ENCODE results near the gene HECA.

Gene HECA

DNA sequence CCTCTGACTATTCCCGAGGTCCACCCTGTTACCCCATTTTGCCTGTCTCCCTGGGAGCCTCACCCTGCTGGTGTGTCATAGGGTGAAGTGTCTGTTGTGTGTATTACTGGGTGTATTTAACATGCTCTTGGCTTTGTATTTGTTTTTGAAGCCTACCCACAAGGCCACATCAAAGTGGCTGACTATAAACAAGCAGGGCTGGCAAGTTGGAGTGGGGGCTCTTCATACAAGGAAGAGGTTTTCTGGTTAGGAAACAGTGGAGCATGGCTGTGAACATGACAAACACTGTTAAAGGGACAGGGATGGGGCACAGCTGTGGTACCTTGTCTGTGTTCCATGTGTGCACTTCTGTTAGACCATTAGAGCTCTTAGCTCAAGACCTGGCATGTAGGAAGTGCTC is 26.3 kb downstream of the HECA start:
- no peak for FAIRE-seq
- DNase-seq (ENCODE audit: low spot score), result no peak

- DNase-seq (ENCODE audit: low spot score) (no peak), FAIRE-seq (no peak)
Measured at GRCh38 chr6:139161817-139162284, 27.0 kb downstream of the HECA start.

DNA sequence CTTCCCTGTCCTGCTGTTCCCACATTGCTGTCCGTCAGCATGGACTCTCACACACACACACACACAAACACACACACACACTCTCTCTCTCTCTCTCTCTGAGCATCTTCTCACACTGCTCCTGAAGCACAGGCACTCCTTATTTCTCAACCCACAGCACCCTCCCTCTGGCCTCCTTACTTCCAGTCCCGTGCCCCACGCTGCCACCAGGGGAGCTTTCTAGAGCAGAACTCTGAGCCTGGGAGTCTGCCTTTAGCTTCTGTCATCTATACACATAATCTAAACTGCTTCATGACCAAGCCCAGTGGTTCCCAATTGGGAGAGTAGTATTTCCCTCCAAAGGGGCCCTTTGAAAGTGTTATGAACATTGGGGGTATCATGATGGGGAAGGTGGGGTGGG is 29.1 kb downstream of the HECA start:
- DNase-seq (ENCODE audit: low spot score) (no peak), FAIRE-seq (no peak)

DNA sequence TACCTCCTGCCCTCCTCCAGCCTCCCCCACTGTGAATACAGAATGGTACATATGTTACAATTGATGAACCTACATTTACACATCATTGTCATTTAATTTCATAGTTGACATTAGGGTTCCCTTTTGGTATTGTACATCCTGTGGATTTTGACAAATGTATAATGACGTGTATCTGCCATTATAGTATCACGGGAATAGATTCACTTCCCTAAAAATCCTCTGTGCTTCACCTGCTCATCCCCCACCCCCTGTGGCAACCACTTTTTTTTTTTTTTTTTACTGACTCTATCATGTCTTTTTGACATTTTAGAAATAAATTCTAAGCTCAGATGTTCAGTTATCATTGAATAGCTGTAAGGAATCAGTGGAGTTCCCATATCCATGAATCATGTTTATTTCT is 30.4 kb downstream of the HECA start:
- FAIRE-seq (no peak), DNase-seq (ENCODE audit: low spot score) (no peak)

DNA sequence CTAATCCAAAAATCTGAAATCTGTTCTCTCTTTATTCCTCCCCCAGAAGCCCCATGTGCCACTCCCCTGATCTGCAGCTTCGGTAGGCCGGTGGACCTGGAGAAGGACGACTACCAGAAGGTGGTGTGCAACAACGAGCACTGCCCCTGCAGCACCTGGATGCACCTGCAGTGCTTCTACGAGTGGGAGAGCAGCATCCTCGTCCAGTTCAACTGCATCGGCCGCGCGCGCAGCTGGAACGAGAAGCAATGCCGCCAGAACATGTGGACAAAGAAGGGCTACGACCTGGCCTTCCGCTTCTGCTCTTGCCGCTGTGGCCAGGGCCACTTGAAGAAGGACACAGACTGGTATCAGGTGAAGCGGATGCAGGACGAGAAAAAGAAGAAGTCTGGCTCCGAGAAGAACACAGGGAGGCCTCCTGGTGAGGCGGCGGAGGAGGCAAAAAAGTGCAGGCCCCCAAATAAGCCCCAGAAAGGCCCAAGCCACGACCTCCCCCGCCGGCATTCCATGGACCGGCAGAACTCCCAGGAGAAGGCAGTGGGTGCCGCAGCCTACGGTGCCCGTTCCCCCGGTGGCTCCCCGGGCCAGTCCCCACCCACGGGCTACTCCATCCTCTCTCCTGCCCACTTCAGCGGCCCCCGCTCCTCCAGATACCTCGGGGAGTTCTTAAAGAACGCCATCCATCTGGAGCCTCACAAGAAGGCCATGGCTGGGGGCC is 31.5 kb downstream of the HECA start:
- DNase-seq (ENCODE audit: low spot score) (no peak), FAIRE-seq (no peak)

- FAIRE-seq, result no peak
Measured at GRCh38 chr6:139166956-139167313, 32.1 kb downstream of the HECA start.

GRCh38 chr6:139172151-139172550 is 37.3 kb downstream of the HECA start:
- FAIRE-seq (no peak), DNase-seq (ENCODE audit: low spot score) (no peak)

More at GRCh38 chr6:139166956-139167313, 32.1 kb downstream of the HECA start:
- DNase-seq (ENCODE audit: low spot score), result no peak

DNA sequence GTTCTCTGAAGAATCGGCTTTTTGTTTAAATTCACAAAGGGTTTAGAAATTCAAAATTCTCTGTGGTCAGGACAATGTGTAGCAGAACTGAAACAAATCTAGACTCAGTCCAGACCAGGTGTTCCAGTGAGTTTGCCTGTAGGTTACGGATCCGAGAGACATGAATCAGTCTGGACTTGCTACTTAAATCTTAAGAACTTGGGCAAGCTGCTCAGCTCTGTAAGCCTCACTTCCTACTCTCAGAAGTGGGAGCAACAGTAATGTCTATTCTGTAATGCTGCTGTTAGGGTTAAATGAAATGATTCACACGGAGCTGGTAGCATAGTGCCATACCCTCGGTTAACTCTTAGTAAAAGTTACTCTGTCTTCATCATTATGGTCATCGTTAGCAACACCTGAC is 37.7 kb downstream of the HECA start:
- DNase-seq (ENCODE audit: low spot score), result no peak
- FAIRE-seq, result no peak

DNA sequence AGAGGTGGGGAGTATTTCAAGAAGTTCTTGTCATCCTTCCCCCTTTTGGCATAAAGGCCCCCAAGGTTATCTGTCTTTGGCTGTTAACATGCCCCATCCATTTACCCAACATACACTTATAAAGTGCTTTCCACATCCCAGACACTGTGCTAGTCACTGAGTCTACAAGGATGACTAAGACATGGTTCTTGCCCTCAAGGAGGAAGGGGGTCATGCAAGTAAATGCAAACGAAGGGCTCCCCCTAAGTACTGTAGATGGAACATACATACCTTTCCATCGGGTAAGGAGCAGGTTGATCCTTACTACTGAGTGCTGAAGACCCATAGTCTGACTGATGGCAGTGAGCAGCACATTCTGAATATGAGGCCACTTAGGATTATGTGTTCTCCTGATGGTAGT is 38.3 kb downstream of the HECA start:
- FAIRE-seq (no peak), DNase-seq (ENCODE audit: low spot score) (no peak)

- FAIRE-seq, result no peak
- DNase-seq (ENCODE audit: low spot score), result no peak
Measured at GRCh38 chr6:139173822-139174221, 38.9 kb downstream of the HECA start.

- no peak for FAIRE-seq
- DNase-seq (ENCODE audit: low spot score), result no peak
Measured at GRCh38 chr6:139174961-139175360, 40.1 kb downstream of the HECA start.

DNA sequence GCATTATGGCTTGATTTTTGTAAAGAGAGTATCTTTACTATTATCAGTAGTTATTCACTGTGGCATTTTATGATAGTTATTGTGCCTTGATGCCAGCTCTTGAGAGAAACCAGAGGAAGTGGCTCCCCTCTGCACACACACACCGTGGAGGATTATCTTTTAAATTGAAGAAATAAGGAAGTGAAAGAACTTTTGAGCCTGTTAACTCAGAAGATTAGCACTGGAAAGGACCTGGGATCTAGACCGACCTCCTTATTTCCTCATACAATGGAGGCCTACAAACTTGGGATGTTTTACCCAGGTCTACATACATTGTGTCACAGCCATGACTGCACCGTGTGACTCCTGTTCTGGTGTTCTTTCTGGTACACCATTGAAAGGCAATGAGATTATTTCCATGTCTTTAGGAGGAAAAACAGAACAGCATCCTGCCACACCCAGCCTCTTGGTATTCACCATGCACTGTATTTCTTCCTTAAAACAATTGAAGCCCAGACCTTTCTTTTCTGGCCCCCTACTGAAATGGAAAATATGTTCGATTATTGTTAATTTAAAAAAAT is 40.6 kb downstream of the HECA start:
- DNase-seq (ENCODE audit: low spot score), result no peak
- FAIRE-seq, result no peak

DNA sequence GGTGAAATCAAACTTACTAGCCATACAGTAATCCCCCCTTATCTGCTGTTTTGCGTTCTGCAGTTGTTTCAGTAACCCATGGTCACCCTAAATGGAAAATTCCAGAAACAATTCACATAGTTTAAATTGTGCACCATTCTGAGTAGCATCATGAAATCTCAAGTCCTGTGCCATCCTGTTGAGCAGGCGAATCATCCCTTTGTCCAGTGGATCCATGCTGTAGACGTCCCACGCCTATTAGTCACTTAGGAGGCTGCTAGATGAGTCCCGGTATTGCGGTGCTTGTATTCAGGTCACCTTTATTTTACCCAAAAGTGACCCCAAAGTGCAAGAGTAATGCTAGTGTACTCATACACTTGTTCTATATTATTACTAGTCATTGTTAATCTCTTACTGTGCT is 46.4 kb downstream of the HECA start:
- no peak for FAIRE-seq
- DNase-seq (ENCODE audit: low spot score), result no peak

DNA sequence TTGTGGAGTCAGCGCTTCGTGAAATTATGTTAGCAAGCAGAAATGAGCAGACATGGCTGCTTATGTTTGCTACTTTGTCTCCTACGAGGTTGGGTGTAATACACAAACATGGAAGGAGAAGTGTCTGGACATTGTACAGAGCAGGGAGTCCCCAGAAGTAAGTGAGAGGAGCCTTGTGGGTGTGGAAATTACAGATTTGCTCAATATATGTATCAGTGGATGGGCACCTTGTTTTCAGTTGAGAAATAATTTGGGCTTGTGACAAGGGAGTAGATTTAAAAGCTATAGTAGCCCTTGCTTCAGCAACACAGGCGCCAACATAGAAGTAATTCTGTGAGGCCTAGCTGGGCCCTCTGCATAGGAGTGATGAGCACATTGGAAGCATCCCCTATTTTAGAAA is 49.2 kb downstream of the HECA start:
- no peak for FAIRE-seq

DNA sequence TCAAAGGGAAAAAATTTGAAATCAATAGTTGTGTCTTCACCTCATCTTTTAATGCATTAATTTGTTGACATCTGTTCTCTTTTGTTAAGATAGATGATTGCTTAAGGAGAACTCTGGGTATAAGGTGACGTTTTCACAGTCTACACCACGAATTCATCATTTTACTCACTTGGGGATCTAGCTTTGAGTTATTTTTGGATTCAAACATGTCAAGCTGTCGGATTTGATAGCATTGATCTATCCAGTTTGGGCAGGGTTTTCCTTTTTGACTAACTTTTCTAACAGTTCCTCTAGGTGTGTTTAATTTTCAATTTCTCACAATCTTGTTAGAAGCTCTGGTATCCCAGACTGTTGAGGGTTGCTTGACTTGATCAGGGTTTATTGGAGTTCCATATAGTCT is 49.6 kb downstream of the HECA start:
- FAIRE-seq (no peak), DNase-seq (ENCODE audit: low spot score) (no peak)

More for the DNA sequence above, 49.2 kb downstream of the HECA start:
- no peak for DNase-seq (ENCODE audit: low spot score)

GRCh38 chr6:139186242-139186641 is 51.4 kb downstream of the HECA start:
- FAIRE-seq, result no peak
- no peak for DNase-seq (ENCODE audit: low spot score)

DNA sequence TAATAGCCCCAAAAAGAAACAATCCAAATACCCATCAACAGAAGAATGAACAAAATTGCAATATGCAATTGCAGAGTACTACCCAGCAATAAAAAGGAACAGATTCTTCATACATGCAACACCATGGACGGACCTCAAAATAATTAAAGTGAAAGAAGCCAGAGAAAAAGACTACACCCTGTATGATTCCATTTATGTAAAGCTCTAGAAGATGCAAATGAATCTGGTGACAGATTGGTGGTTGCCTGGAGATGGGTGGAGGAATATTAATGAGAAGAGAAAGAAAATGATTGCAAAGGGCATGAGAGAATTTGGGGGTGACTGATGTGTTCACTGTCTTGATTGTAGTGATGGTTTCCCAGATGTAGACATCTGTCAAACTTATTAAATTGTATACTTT is 51.8 kb downstream of the HECA start:
- FAIRE-seq, result no peak
- DNase-seq (ENCODE audit: low spot score), result no peak

- no peak for FAIRE-seq
- no peak for DNase-seq (ENCODE audit: low spot score)
Measured at GRCh38 chr6:139187489-139187888, 52.6 kb downstream of the HECA start.

DNA sequence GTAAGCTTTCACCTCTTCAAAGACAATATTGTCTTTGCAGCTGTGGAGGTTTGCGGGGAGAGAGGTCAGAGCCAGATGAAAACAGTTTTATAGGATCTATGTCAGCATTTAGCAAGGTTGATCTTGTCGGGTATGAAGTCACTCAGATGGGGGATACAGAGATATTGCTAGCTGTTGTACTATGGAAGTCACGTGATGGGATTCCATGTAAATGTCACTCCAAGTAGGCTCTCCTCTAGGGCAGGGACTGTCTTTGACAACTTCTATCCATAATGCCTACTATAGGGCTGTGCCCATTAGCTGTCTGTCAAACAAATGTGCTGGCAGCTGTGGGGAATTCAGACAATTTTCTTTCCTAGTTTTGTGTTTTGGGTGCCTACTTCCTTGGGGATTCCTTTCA is 54.8 kb downstream of the HECA start:
- no peak for DNase-seq (ENCODE audit: low spot score)
- no peak for FAIRE-seq

- FAIRE-seq, result no peak
- DNase-seq (ENCODE audit: low spot score), result no peak
Measured at GRCh38 chr6:139194740-139195139, 59.9 kb downstream of the HECA start.

- no peak for FAIRE-seq
- DNase-seq (ENCODE audit: low spot score), result no peak
Measured at GRCh38 chr6:139198529-139199288, 63.8 kb downstream of the HECA start.

GRCh38 chr6:139201378-139201777 is 66.5 kb downstream of the HECA start:
- no peak for DNase-seq (ENCODE audit: low spot score)
- FAIRE-seq, result no peak

DNA sequence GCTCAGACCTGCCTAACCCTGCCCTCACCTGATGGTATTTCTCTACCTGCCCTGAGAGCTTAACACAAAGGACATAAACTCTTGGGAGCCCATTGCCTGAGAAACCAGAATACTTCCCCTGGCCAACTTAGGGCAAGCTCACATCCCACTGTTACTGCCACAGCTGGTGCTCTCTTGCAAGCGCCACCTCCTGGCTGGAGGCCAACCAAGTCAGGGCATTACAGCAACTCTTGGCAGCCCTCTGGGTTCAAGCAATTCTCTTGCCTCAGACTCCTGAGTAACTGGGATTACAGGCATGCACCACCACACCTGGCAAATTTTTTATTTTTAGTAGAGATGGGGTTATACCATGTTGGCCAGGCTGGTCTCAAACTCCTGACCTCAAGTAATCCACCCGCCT is 70.1 kb downstream of the HECA start:
- FAIRE-seq (no peak), DNase-seq (ENCODE audit: low spot score) (no peak)

Data from RCC 7860 (cell line).